T-cell (primary cell): ENCODE measurements around the gene PLCL1. TPM values are rescaled to one million over a fixed set of nuclear protein-coding genes. Genes with fewer than 3 reads are reported as not detected.

Source experiments
- ATAC-seq, 4 experiments: fragments of 200-7000 bp in 3 of 4; fragments of 150-1000 bp in 1 of 4; cut with Tn5 transposase; replicated peaks in 1 of 4; 1 replicate in 3 of 4; 2 replicates in 1 of 4; pipeline ENCODE4 v1.10.0; 2021; ENCODE audit warnings: moderate library complexity in 3 of 4, mild to moderate bottlenecking in 2 of 4, moderate number of reproducible peaks in 1 of 4
- CTCF ChIA-PET, 2 donors: fragments of 300-600 bp; sonication (Branson Sonifier 250); formaldehyde crosslinking; loops; one replicate each; lab custom pipeline; 2022; ENCODE audit warnings: antibody characterized with exemption in 2 of 2; lab: Charles Lee
- POLR2A ChIA-PET, 2 donors: fragments of 300-600 bp; sonication (Branson Sonifier 250); formaldehyde crosslinking; loops; one replicate each; lab custom pipeline; 2022; ENCODE audit warnings: antibody characterized with exemption in 2 of 2; lab: Charles Lee
- DNase-seq, 35 experiments: peaks; one replicate each; pipeline versions ENCODE4 v3.0.0 to v3.0.0-alpha.2; 2013 to 2023
- H3K27ac ChIP-seq: one replicate; pipeline ENCODE4 v1.5.1; 2013; ENCODE audit warnings: low read length
- H3K27me3 ChIP-seq, 2 experiments: replicated peaks in 1 of 2; 1 replicate in 1 of 2; 2 replicates in 1 of 2; pipeline versions ENCODE4 v1.6.1 to v1.7.0; 2013; ENCODE audit warnings: low read length in 1 of 2, mixed read lengths in 1 of 2; ENCODE audit not compliant: control insufficient read depth in 2 of 2, insufficient read depth in 2 of 2; ENCODE audit errors: extremely low read depth in 1 of 2
- H3K36me3 ChIP-seq, 2 donors: 1 replicate in 1 of 2; 2 replicates in 1 of 2; pipeline versions ENCODE4 v1.6.1 to v1.7.0; 2013; ENCODE audit warnings: low read length in 1 of 2; ENCODE audit not compliant: control insufficient read depth in 2 of 2, insufficient read depth in 1 of 2; ENCODE audit errors: extremely low read depth in 1 of 2
- H3K4me1 ChIP-seq, 2 experiments: 1 replicate in 1 of 2; 2 replicates in 1 of 2; pipeline versions ENCODE4 v1.6.1 to v1.7.0; 2013; ENCODE audit warnings: low read length in 2 of 2, mixed read lengths in 1 of 2; ENCODE audit not compliant: insufficient read depth in 2 of 2, control insufficient read depth in 1 of 2; ENCODE audit errors: extremely low read depth in 1 of 2
- H3K4me3 ChIP-seq, 2 donors: 1 replicate in 1 of 2; 2 replicates in 1 of 2; pipeline versions ENCODE4 v1.5.1 to v1.7.0; 2013; ENCODE audit warnings: mild to moderate bottlenecking in 2 of 2, low read length in 1 of 2, moderate library complexity in 1 of 2; ENCODE audit not compliant: control insufficient read depth in 1 of 2; ENCODE audit errors: extremely low read depth in 1 of 2
- H3K9me3 ChIP-seq: 2 replicates; pipeline ENCODE4 v1.7.0; 2013
- H3K27ac Mint-ChIP-seq, 2 donors: one replicate each; pipeline ENCODE4 v1.8.0; 2020 to 2021; ENCODE audit warnings: mild to moderate bottlenecking in 2 of 2, mixed read lengths in 2 of 2
- H3K27me3 Mint-ChIP-seq, 2 donors: one replicate each; pipeline ENCODE4 v1.8.0; 2021 to 2022; ENCODE audit warnings: mixed read lengths in 2 of 2
- H3K36me3 Mint-ChIP-seq: one replicate; pipeline ENCODE4 v1.8.0; 2021; ENCODE audit warnings: mixed read lengths
- H3K4me1 Mint-ChIP-seq, 3 donors: one replicate each; pipeline ENCODE4 v1.8.0; 2020 to 2022; ENCODE audit warnings: mixed read lengths in 3 of 3, mild to moderate bottlenecking in 1 of 3
- H3K4me3 Mint-ChIP-seq, 3 donors: one replicate each; pipeline ENCODE4 v1.8.0; 2020 to 2022; ENCODE audit warnings: mild to moderate bottlenecking in 3 of 3, mixed read lengths in 3 of 3, moderate library complexity in 3 of 3
- H3K9me3 Mint-ChIP-seq, 3 donors: one replicate each; pipeline ENCODE4 v1.8.0; 2020 to 2022; ENCODE audit warnings: mixed read lengths in 3 of 3
- WGBS: methylation state at CpG from one replicate; pipeline ENCODE4 v1.1.5; 2013; ENCODE audit warnings: missing lambda C conversion rate; ENCODE audit not compliant: insufficient coverage; 5-methylcytosine and 5-hydroxymethylcytosine counted together
- total RNA-seq, 35 experiments: library from RNA in 6 of 35; stranded (reverse) in 6 of 35; fragments of 120-200 nt in 1 of 35; gene quantifications; one replicate each; pipeline versions ENCODE4 v1.2.1 to v1.2.4 and lab custom pipeline; 2013 to 2026

Gene PLCL1
- total RNA-seq = 10 to 100 TPM; 15.3 to 24.7 (median 20.3) TPM
- 14.7 TPM for total RNA-seq (2013)
- total RNA-seq (lab: John Stamatoyannopoulos, UW) = 3.3 to 114 (median 56.0) reads per million in 29 experiments

- DNase-seq (peak; percentile 82 to 94 (median 90)), ATAC-seq (peak; percentile 97 to 99 (median 98))
- Mint-ChIP-seq H3K4me1 (peaks cover 46 to 50% (median 49%) of the 10 kb centered on the region in 3 donors), H3K27ac (peak within 1 kb of the TSS; percentile 88 to 89), H3K36me3 (no peaks in the 10 kb centered on the region), H3K4me3 (peak within 1 kb of the TSS; percentile 87 to 91 (median 90)), H3K27me3 (peaks cover 0 to 4% of the 10 kb centered on the region in 2 donors), H3K9me3 (no peaks in the 10 kb centered on the region)
- Histone ChIP-seq H3K4me1 (peaks cover 18 to 20% of the 10 kb centered on the region in 2 experiments), H3K4me3 (peak within 1 kb of the TSS; percentile 82 to 86), H3K27ac (peak within 1 kb of the TSS; percentile 39), H3K9me3 (no peaks in the 10 kb centered on the region), H3K27me3 (no peaks in the 10 kb centered on the region), H3K36me3 (no peaks in the 10 kb centered on the region)
- 0% methylated on average over 46 of the region's 50 CpGs for WGBS
- ChIA-PET POLR2A (no interaction called here), CTCF (interaction anchor here (0.6 to 2.1 kb wide), 9 partner anchors 9 to 505 kb away, joined by 3 to 12 read pairs (median 4); partner anchors contain the start of gene MARS2 (in 1 of the 2))
Measured at GRCh38 chr2:197804049-197804757, at the start of gene PLCL1. PLCL1 (plus strand) TSS chr2:197804593.

- ChIA-PET POLR2A (interaction anchor here in 1 of 2 donors (0.5 kb wide), 1 partner anchor 1194 kb away, joined by 3 read pairs; no protein-coding TSS in a partner anchor), CTCF (no interaction called here)
- 80% methylated on average over 1 of the region's 4 CpGs for WGBS
- Mint-ChIP-seq H3K4me3 (no peak overlapping the region), H3K4me1 (no peaks in the 10 kb centered on the region), H3K27ac (no peak overlapping the region), H3K36me3 (peaks cover 14% of the 10 kb centered on the region), H3K9me3 (peaks cover 9 to 15% (median 12%) of the 10 kb centered on the region in 3 donors), H3K27me3 (peaks cover 11 to 15% of the 10 kb centered on the region in 2 donors)
- ATAC-seq (no peak), DNase-seq (no peak)
- Histone ChIP-seq H3K27me3 (peaks cover 0 to 17% of the 10 kb centered on the region in 2 experiments), H3K4me1 (no peaks in the 10 kb centered on the region), H3K27ac (no peak overlapping the region), H3K9me3 (no peaks in the 10 kb centered on the region), H3K4me3 (no peak overlapping the region), H3K36me3 (no peaks in the 10 kb centered on the region)
Measured at GRCh38 chr2:197759013-197759412, 45.4 kb upstream of the PLCL1 start.

- Histone ChIP-seq H3K4me1 (no peaks in the 10 kb centered on the region), H3K4me3 (no peak overlapping the region), H3K36me3 (no peaks in the 10 kb centered on the region), H3K27me3 (peaks cover 0 to 17% of the 10 kb centered on the region in 2 experiments), H3K9me3 (no peaks in the 10 kb centered on the region), H3K27ac (no peak overlapping the region)
- Mint-ChIP-seq H3K4me3 (no peak overlapping the region), H3K27ac (no peak overlapping the region), H3K4me1 (no peaks in the 10 kb centered on the region), H3K9me3 (peaks cover 9 to 15% (median 12%) of the 10 kb centered on the region in 3 donors), H3K27me3 (peaks cover 8 to 13% of the 10 kb centered on the region in 2 donors), H3K36me3 (peaks cover 14% of the 10 kb centered on the region)
- no peak for ATAC-seq
- no peak for DNase-seq
- WGBS = 73% methylated on average over 11 of the region's 11 CpGs
- POLR2A ChIA-PET = no interaction called here
- CTCF ChIA-PET = no interaction called here
Measured at GRCh38 chr2:197759625-197760292, 44.6 kb upstream of the PLCL1 start.

GRCh38 chr2:197760293-197760657 is 44.1 kb upstream of the PLCL1 start:
- H3K9me3 Mint-ChIP-seq = peaks cover 9 to 15% (median 12%) of the 10 kb centered on the region in 3 donors
- H3K36me3 ChIP-seq = no peaks in the 10 kb centered on the region
- CTCF ChIA-PET = no interaction called here

GRCh38 chr2:197777823-197778407 is 26.5 kb upstream of the PLCL1 start:
- H3K4me3 Mint-ChIP-seq = no peak overlapping the region
- ATAC-seq = no peak
- no peaks in the 10 kb centered on the region for H3K36me3 ChIP-seq
- WGBS = no CpG with 5 or more reads among the region's 4 CpGs
- peaks cover under 1 to 5% of the 10 kb centered on the region in 2 donors for H3K27me3 Mint-ChIP-seq
- H3K4me1 ChIP-seq = no peaks in the 10 kb centered on the region
- H3K27ac Mint-ChIP-seq = no peak overlapping the region
- ChIA-PET POLR2A (no interaction called here), CTCF (interaction anchor here in 1 of 2 donors (1.3 kb wide), 1 partner anchor 10 kb away, joined by 6 read pairs; no protein-coding TSS in a partner anchor)
- H3K36me3 Mint-ChIP-seq = no peaks in the 10 kb centered on the region
- no peaks in the 10 kb centered on the region for H3K9me3 ChIP-seq
- H3K4me3 ChIP-seq = no peak overlapping the region
- no peaks in the 10 kb centered on the region for H3K27me3 ChIP-seq
- no peaks in the 10 kb centered on the region for H3K9me3 Mint-ChIP-seq
- peak in 7 of 35 experiments; percentile 4 to 59 (median 14) for DNase-seq
- peaks cover 0 to 1% (median 0%) of the 10 kb centered on the region in 3 donors for H3K4me1 Mint-ChIP-seq
- H3K27ac ChIP-seq = no peak overlapping the region

More at GRCh38 chr2:197760293-197760657, 44.1 kb upstream of the PLCL1 start:
- Mint-ChIP-seq H3K4me1 (no peaks in the 10 kb centered on the region), H3K36me3 (peaks cover 14% of the 10 kb centered on the region), H3K27me3 (peaks cover 6 to 12% of the 10 kb centered on the region in 2 donors), H3K27ac (no peak overlapping the region), H3K4me3 (no peak overlapping the region)
- Histone ChIP-seq H3K4me1 (no peaks in the 10 kb centered on the region), H3K9me3 (no peaks in the 10 kb centered on the region), H3K27me3 (peaks cover 0 to 17% of the 10 kb centered on the region in 2 experiments), H3K27ac (no peak overlapping the region), H3K4me3 (no peak overlapping the region)
- ATAC-seq = no peak
- POLR2A ChIA-PET = no interaction called here
- no peak for DNase-seq
- WGBS = 80% methylated on average over 3 of the region's 3 CpGs

GRCh38 chr2:197779261-197779660 is 25.1 kb upstream of the PLCL1 start:
- no peaks in the 10 kb centered on the region for H3K9me3 Mint-ChIP-seq
- H3K4me1 Mint-ChIP-seq = peaks cover 0 to 1% (median 0%) of the 10 kb centered on the region in 3 donors
- H3K4me1 ChIP-seq = no peaks in the 10 kb centered on the region
- H3K36me3 ChIP-seq = no peaks in the 10 kb centered on the region
- no peaks in the 10 kb centered on the region for H3K36me3 Mint-ChIP-seq
- ChIA-PET POLR2A (interaction anchor here (0.5 kb wide), 2 partner anchors 86 to 826 kb away, joined by 3 to 5 read pairs; no protein-coding TSS in a partner anchor), CTCF (interaction anchor here (0.5 to 1.4 kb wide), 4 partner anchors 8 to 703 kb away, joined by 3 to 6 read pairs (median 4); no protein-coding TSS in a partner anchor)
- H3K4me3 ChIP-seq = no peak overlapping the region
- no peaks in the 10 kb centered on the region for H3K9me3 ChIP-seq
- ATAC-seq (no peak), DNase-seq (no peak)
- H3K27ac ChIP-seq = no peak overlapping the region
- H3K4me3 Mint-ChIP-seq = no peak overlapping the region
- no peak overlapping the region for H3K27ac Mint-ChIP-seq
- H3K27me3 ChIP-seq = no peaks in the 10 kb centered on the region
- peaks cover 2 to 5% of the 10 kb centered on the region in 2 donors for H3K27me3 Mint-ChIP-seq
